K562 (cell line): ENCODE data around the gene RPL28. TPM values are rescaled to one million over a fixed set of nuclear protein-coding genes. Genes with fewer than 3 reads are reported as not detected.

Experiments
- ATAC-seq: fragments of 200-7000 bp; cut with Tn5 transposase; 3 replicates; pipeline ENCODE4 v1.9.1; 2020; ENCODE audit warnings: moderate library complexity
- BruUV-seq: library from RNA; stranded (reverse); fragments of 400-500 nt; replicated peaks from 2 replicates; lab custom pipeline; 2021; lab: Mats Ljungman, UMichigan
- CTCF ChIA-PET: fragments of 300-600 bp; formaldehyde crosslinking; extraction: SDS; loops from one replicate; lab custom pipeline; 2021; ENCODE audit warnings: low intra/inter-chr PET ratio; lab: Yijun Ruan, JAX
- POLR2A ChIA-PET: fragments of 300-600, 350-650 bp; sonication (Branson Sonifier 250); formaldehyde crosslinking; extraction: SDS; loops from one replicate; lab custom pipeline; 2021; ENCODE audit warnings: antibody characterized with exemption, inconsistent platforms; lab: Yijun Ruan, JAX
- DNase-seq, 4 experiments: peaks; one replicate each; pipeline versions ENCODE4 v3.0.0 to v3.0.0-alpha.2; 2011 to 2018; ENCODE audit warnings: low spot score in 3 of 4, mixed read lengths in 3 of 4; ENCODE audit errors: extremely low read depth in 1 of 4
- FAIRE-seq: peaks from 2 replicates; lab custom pipeline; 2011; peaks lifted over from hg19 to GRCh38; lab: Jason Lieb, UNC
- H2AFZ ChIP-seq: 2 replicates; pipeline ENCODE4 v1.6.0; 2011; ENCODE audit warnings: low read depth, low read length, control low read depth, inconsistent platforms
- H3K27ac ChIP-seq: fragments of 200-600 bp; 3 replicates; pipeline ENCODE4 v1.8.0; 2011; ENCODE audit warnings: low read depth, mild to moderate bottlenecking, control low read depth, inconsistent platforms, low read length, moderate library complexity, mixed read lengths; ENCODE audit errors: extremely low read depth
- H3K27me3 ChIP-seq, 2 experiments: fragments of 300-600 bp in 1 of 2; 2 replicates in 1 of 2; 3 replicates in 1 of 2; pipeline versions ENCODE4 v1.6.0 to v1.8.0; 2011; ENCODE audit warnings: inconsistent platforms in 2 of 2, low read length in 2 of 2, mild to moderate bottlenecking in 1 of 2, mixed read lengths in 1 of 2, moderate library complexity in 1 of 2; ENCODE audit not compliant: control insufficient read depth in 2 of 2, insufficient read depth in 2 of 2
- H3K36me3 ChIP-seq: fragments of 300-600 bp; 3 replicates; pipeline ENCODE4 v1.8.0; 2011; ENCODE audit warnings: mild to moderate bottlenecking, low read length, inconsistent platforms; ENCODE audit not compliant: control insufficient read depth, insufficient read depth
- H3K4me1 ChIP-seq, 2 experiments: fragments of 200-600 bp in 1 of 2; replicated peaks in 1 of 2; 2 replicates in 1 of 2; 3 replicates in 1 of 2; pipeline versions ENCODE4 v1.5.1 to v1.8.0; 2011; ENCODE audit warnings: inconsistent platforms in 2 of 2, low read length in 2 of 2, mild to moderate bottlenecking in 1 of 2, mixed read lengths in 1 of 2, moderate library complexity in 1 of 2; ENCODE audit not compliant: control insufficient read depth in 2 of 2, insufficient read depth in 2 of 2
- H3K4me2 ChIP-seq: 2 replicates; pipeline ENCODE4 v1.6.1; 2011; ENCODE audit warnings: low read length, control low read depth, inconsistent platforms, mixed read lengths; ENCODE audit not compliant: insufficient read depth
- H3K4me3 ChIP-seq: fragments of 200-600 bp; sonication (generic), shearing (Covaris generic); 2 replicates; pipeline ENCODE4 v1.5.1; 2016; ENCODE audit warnings: control low read depth, inconsistent platforms
- H3K79me2 ChIP-seq: fragments of 200-600 bp; 3 replicates; pipeline ENCODE4 v1.8.0; 2011; ENCODE audit warnings: low read length, inconsistent platforms; ENCODE audit not compliant: control insufficient read depth, insufficient read depth
- H3K9ac ChIP-seq, 2 experiments: 2 replicates each; pipeline versions ENCODE4 v1.6.0 to v1.6.1; 2011; ENCODE audit warnings: low read depth in 2 of 2, low read length in 2 of 2, control low read depth in 1 of 2, inconsistent platforms in 1 of 2, mild to moderate bottlenecking in 1 of 2, mixed read lengths in 1 of 2; ENCODE audit not compliant: insufficient read depth in 1 of 2
- H3K9me1 ChIP-seq: one replicate; pipeline ENCODE4 v1.6.0; 2011; ENCODE audit warnings: inconsistent platforms, mild to moderate bottlenecking, low read length, moderate library complexity; ENCODE audit not compliant: control insufficient read depth, insufficient read depth
- H3K9me3 ChIP-seq: replicated peaks from 2 replicates; pipeline ENCODE4 v1.5.1; 2011; ENCODE audit warnings: low read depth, low read length, inconsistent platforms; ENCODE audit not compliant: control insufficient read depth, insufficient read depth
- H4K20me1 ChIP-seq: replicated peaks from 2 replicates; pipeline ENCODE4 v1.6.1; 2011; ENCODE audit warnings: low read length, inconsistent platforms, mixed read lengths; ENCODE audit not compliant: control insufficient read depth, insufficient read depth
- ELF2 ChIP-seq: fragments of 250-450 bp; sonication (Bioruptor Pico); IDR thresholded peaks from 2 replicates; pipeline ENCODE4 v1.5.0; 2021; ENCODE audit warnings: mild to moderate bottlenecking
- GTF2E2 ChIP-seq: fragments of 200-800 bp; sonication (Bioruptor generic); IDR thresholded peaks from 2 replicates; pipeline ENCODE4 v1.6.1; 2016; ENCODE audit warnings: missing genetic modification characterization, missing compliant biosample characterization
- HDAC8 ChIP-seq: fragments of 450-650 bp; IDR thresholded peaks from 2 replicates; pipeline ENCODE4 v1.6.1; 2016; ENCODE audit warnings: mild to moderate bottlenecking, missing genetic modification characterization, moderate library complexity, missing compliant biosample characterization
- KDM1A ChIP-seq, 2 experiments: fragments of 450-650 bp; IDR thresholded peaks; 2 replicates each; pipeline ENCODE4 v1.6.1; 2016; ENCODE audit warnings: mild to moderate bottlenecking in 2 of 2
- KDM2B ChIP-seq: fragments of 250-450 bp; sonication (Bioruptor Pico); IDR thresholded peaks from 2 replicates; pipeline ENCODE4 v1.8.0; 2021; ENCODE audit warnings: mild to moderate bottlenecking, moderate library complexity
- MAFK ChIP-seq: IDR thresholded peaks from 2 replicates; pipeline ENCODE4 v1.6.1; 2011; ENCODE audit warnings: low read length, improper control_type of control experiment
- MCM2 ChIP-seq: fragments of 450-650 bp; IDR thresholded peaks from 2 replicates; pipeline ENCODE4 v1.6.1; 2017; ENCODE audit warnings: low read depth, mild to moderate bottlenecking
- MCM3 ChIP-seq: fragments of 450-650 bp; IDR thresholded peaks from 2 replicates; pipeline ENCODE4 v1.6.1; 2016
- MEF2D ChIP-seq: conservative IDR thresholded peaks from 2 replicates; pipeline ENCODE4 v1.6.1; 2016; ENCODE audit warnings: low read depth, missing genetic modification characterization, missing compliant biosample characterization
- STAT5B ChIP-seq: fragments of 250-450 bp; sonication (Bioruptor Pico); IDR thresholded peaks from 2 replicates; pipeline ENCODE4 v1.8.0; 2021; ENCODE audit warnings: mild to moderate bottlenecking, inconsistent platforms
- TSC22D4 ChIP-seq: fragments of 450-650 bp; IDR thresholded peaks from 2 replicates; pipeline ENCODE4 v1.6.1; 2016; ENCODE audit warnings: missing genetic modification characterization, missing biosample characterization, control low read depth
- ZNF324 ChIP-seq: fragments of 250-450 bp; sonication (Bioruptor Pico); IDR thresholded peaks from 2 replicates; pipeline ENCODE4 v1.4.0; 2020; ENCODE audit warnings: mild to moderate bottlenecking
- WGBS: fragments of 100-300 bp; shearing (Covaris generic); methylation state at CpG from one replicate; pipeline ENCODE4 v1.1.6; 2016; ENCODE audit warnings: low coverage, mixed read lengths; ENCODE audit not compliant: insufficient coverage; ENCODE audit errors: missing lambda C conversion rate; 5-methylcytosine and 5-hydroxymethylcytosine counted together
- in situ Hi-C: fragments of 300-500 bp; cut with MboI; formaldehyde crosslinking; loops from 4 replicates; pipeline ENCODE4 v1.15.0; 2018; ENCODE audit warnings: inconsistent platforms, mixed read lengths
- intact Hi-C: fragments of 100-400 bp; cut with micrococcal nuclease; formaldehyde crosslinking; loops from 2 replicates; pipeline ENCODE4 v1.14.2; 2022
- polyA plus RNA-seq, 8 experiments: library from polyadenylated mRNA; depleted of rRNA in 4 of 8; stranded (reverse) in 5 of 8; unstranded in 3 of 8; fragments of >200 nt; fragmentation: Nextera tagmentation in 2 of 8; fragmentation: Illumina TruSeq in 1 of 8; extraction: Ambion mirVana in 2 of 8; extraction: Trizol in 1 of 8; gene quantifications; 2 replicates each; pipeline versions ENCODE4 v1.2.1 to v1.2.3, GENCODE V29; 2011 to 2014; ENCODE audit warnings: inconsistent platforms in 1 of 8, missing spikeins in 1 of 8
- total RNA-seq, 7 experiments: library from RNA; depleted of rRNA in 6 of 7; stranded (reverse); fragments of >200 nt in 6 of 7; fragmentation: Illumina TruSeq in 2 of 7; extraction: Trizol in 2 of 7; gene quantifications; 2 replicates each; pipeline versions ENCODE4 v1.2.1 to v1.2.3, GENCODE V29; 2011 to 2021; ENCODE audit warnings: low replicate concordance in 1 of 7
- TF ChIP-seq, protein P1 (sequence below): fragments of 450-650 bp; formaldehyde crosslinking; conservative IDR thresholded peaks from 2 replicates; pipeline ENCODE4 v1.4.0; 2022; ENCODE audit warnings: mild to moderate bottlenecking, missing genetic modification characterization
- TF ChIP-seq, protein P2 (sequence below), 2 experiments: fragments of 450-650 bp in 1 of 2; sonication (generic) in 1 of 2; formaldehyde crosslinking; conservative IDR thresholded peaks; 2 replicates each; pipeline versions ENCODE4 v1.4.0 to v1.8.1; 2020 to 2022; ENCODE audit warnings: mild to moderate bottlenecking in 1 of 2, missing genetic modification reagents in 1 of 2

The RPL28 gene
- total and polyA plus RNA-seq, 9 of the 15 experiments (the other 6 are each of a cell fraction or from before 2014, with no cell fraction given) = 124 to 3,106 (median 622) TPM

DNA sequence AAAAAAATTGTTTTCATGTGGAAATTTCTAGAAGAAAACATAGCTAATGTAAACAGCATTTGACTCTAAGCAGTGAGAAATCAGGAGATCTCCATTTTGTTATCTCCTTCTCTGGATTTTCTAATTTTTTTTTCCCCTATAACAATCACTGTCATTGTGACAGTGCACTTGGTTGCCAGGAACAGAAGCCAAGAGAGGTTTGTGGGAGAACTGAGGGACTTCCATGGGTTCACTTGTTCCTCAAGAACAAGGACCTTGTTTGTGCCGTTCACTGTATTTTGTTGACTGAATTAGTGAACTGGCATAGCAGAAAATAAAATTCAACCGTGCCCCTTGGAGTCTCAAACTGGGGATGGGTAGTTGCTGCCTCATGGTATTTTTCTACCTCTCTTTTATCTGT is 40.3 kb downstream of the RPL28 start:
- H3K27me3 ChIP-seq = peaks cover 11 to 15% of the 10 kb centered on the region in 2 experiments
- no peak overlapping the region for H2AFZ ChIP-seq
- H3K36me3 ChIP-seq = no peaks in the 10 kb centered on the region
- no peaks in the 10 kb centered on the region; a peak in 1 of 5 replicates for H3K4me1 ChIP-seq
- H3K27ac ChIP-seq = no peak overlapping the region
- no peak overlapping the region for H3K9ac ChIP-seq
- H3K9me3 ChIP-seq = peaks cover 4% of the 10 kb centered on the region; the same call in 1 of the 2 replicates
- ATAC-seq = no peak
- FAIRE-seq = no peak
- WGBS = 5% methylated on average over 2 of the region's 2 CpGs
- no peak for DNase-seq
- no peak overlapping the region for H3K4me3 ChIP-seq
- no TSS peak for BruUV-seq
- TF ChIP-seq ZNF324 (CRISPR knock-in tag) (no peak), KDM1A (IDR thresholded peaks at IDR 0.05) (no peak), TSC22D4 (tag) (no peak), GTF2E2 (tag) (no peak), HDAC8 (tag) (no peak), MEF2D (tag) (no peak), STAT5B (CRISPR knock-in tag) (no peak), KDM2B (CRISPR knock-in tag) (no peak), MCM2 (no peak), MAFK (no peak), ELF2 (CRISPR knock-in tag) (no peak), MCM3 (no peak)
- TF ChIP-seq, protein P1, sequence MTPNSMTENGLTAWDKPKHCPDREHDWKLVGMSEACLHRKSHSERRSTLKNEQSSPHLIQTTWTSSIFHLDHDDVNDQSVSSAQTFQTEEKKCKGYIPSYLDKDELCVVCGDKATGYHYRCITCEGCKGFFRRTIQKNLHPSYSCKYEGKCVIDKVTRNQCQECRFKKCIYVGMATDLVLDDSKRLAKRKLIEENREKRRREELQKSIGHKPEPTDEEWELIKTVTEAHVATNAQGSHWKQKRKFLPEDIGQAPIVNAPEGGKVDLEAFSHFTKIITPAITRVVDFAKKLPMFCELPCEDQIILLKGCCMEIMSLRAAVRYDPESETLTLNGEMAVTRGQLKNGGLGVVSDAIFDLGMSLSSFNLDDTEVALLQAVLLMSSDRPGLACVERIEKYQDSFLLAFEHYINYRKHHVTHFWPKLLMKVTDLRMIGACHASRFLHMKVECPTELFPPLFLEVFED (CRISPR knock-in tag) = no peak
- TF ChIP-seq, protein P2, sequence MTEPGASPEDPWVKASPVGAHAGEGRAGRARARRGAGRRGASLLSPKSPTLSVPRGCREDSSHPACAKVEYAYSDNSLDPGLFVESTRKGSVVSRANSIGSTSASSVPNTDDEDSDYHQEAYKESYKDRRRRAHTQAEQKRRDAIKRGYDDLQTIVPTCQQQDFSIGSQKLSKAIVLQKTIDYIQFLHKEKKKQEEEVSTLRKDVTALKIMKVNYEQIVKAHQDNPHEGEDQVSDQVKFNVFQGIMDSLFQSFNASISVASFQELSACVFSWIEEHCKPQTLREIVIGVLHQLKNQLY (CRISPR knock-in tag; conservative IDR thresholded peaks at IDR 0.05) = no peak
- in situ Hi-C loops = loop anchor here (25.0 kb wide), 1 partner anchor 764 kb away; the partner anchor contains the start of gene LILRB4
- H3K9me1 ChIP-seq = no peaks in the 10 kb centered on the region
- H4K20me1 ChIP-seq = no peaks in the 10 kb centered on the region
- CTCF ChIA-PET = no interaction called here
- intact Hi-C loops = no loop called here
- H3K4me2 ChIP-seq = no peak overlapping the region
- H3K79me2 ChIP-seq = no peaks in the 10 kb centered on the region
- POLR2A ChIA-PET = no interaction called here
